Left ventricle myocardium inferior (tissue), 1 donor: ENCODE data around the gene SAYSD1. TPM values are rescaled to one million over a fixed set of nuclear protein-coding genes. Genes with fewer than 3 reads are reported as not detected.

Experiments
- DNase-seq: peaks from one replicate; pipeline ENCODE4 v3.0.0-alpha.2; 2020
- H3K27ac ChIP-seq: fragments of 200-600 bp; replicated peaks from 2 replicates; pipeline ENCODE4 v1.8.0; 2021
- H3K27me3 ChIP-seq: fragments of 200-600 bp; 2 replicates; pipeline ENCODE4 v1.8.0; 2021; ENCODE audit warnings: low read depth
- H3K36me3 ChIP-seq: fragments of 200-600 bp; 2 replicates; pipeline ENCODE4 v1.8.0; 2021
- H3K4me1 ChIP-seq: fragments of 200-600 bp; 2 replicates; pipeline ENCODE4 v1.8.0; 2021
- H3K4me3 ChIP-seq: fragments of 200-600 bp; 2 replicates; pipeline ENCODE4 v1.8.0; 2021; ENCODE audit warnings: mild to moderate bottlenecking, moderate library complexity
- H3K9me3 ChIP-seq: fragments of 200-600 bp; replicated peaks from 2 replicates; pipeline ENCODE4 v1.8.0; 2021
- intact Hi-C: fragments of 100-400 bp; cut with micrococcal nuclease; formaldehyde crosslinking; loops from one replicate; pipeline ENCODE4 v1.11.0; 2022
- long read RNA-seq: library from polyadenylated mRNA; unstranded; transcript quantifications from one replicate; pipeline ENCODE4 v2.0.0, GENCODE V29; 2021
- total RNA-seq: library from RNA; stranded (reverse); fragmentation: NEBNext Ultra II Directional; extraction: Animal tissue kit (Norgen Biotek cat#: 25700); gene quantifications from one replicate; pipeline ENCODE4 v1.2.1, GENCODE V29; 2021
- TF ChIP-seq, protein P1 (sequence below): fragments of 200-600 bp; IDR thresholded peaks from 2 replicates; pipeline ENCODE4 v1.8.0; 2021; ENCODE audit warnings: antibody characterized with exemption, mild to moderate bottlenecking, borderline replicate concordance
- donor health status: DM: no; HTN: yes; CAD: no; lungs with severe emphysema.

SAYSD1 gene, protein sequence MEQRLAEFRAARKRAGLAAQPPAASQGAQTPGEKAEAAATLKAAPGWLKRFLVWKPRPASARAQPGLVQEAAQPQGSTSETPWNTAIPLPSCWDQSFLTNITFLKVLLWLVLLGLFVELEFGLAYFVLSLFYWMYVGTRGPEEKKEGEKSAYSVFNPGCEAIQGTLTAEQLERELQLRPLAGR
- 10.0 TPM for total RNA-seq
- long read RNA-seq, transcript SAYSD1-201 (2 exons, 2,020 nt) = major isoform, 22 of 22 reads
- long read RNA-seq, partial matches to known transcripts = 0 of 22 reads
- long read RNA-seq, other reads (novel, unspliced or antisense) = 0 of 22 reads

DNA sequence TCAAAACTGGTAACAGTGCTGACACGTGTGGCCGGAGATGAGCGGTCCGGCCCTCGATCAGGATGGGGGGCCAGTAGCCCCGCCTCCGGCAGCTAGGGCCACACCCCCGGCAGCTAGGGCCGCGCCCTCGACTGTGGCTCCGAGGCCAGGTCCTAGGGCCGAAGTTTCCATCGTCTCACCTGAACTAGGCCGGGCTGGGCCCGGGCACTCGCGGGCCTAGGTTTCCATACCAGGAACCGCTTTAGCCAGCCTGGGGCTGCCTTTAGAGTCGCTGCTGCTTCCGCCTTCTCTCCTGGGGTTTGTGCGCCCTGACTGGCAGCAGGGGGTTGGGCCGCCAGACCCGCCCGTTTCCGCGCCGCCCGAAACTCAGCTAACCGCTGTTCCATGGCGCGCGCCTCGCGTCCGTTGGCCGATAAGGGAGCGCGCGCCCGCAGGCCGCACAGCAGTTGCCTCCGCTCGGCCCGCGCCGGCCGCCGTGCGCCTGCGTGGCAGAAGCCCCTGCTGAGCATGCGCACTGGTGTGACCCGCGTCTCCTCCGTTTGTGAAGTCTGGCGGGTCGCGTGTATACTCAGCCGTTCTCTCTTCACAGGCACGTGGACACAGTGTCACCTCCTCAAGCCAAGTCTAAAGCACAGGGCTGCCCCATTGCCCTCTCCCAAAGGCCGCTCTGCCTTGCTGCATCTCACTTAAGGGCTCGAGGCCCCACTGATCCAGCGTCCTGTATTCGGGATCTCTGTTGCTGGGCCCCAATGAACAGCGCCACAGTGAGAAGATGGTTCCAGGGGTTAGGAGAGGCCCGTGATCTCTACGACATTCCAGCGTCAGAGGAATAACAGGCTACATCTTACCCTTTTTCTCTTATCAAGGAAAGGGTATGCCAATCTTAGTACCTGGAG is at the start of gene SAYSD1:
TSS of gene SAYSD1 (minus strand) at position 483 of the 896 bp plus-strand sequence. CDS start at position 386, 97 bp downstream.
- H3K4me1 ChIP-seq = peaks cover 25% of the 10 kb centered on the region
- H3K4me3 ChIP-seq = peak within 1 kb of the TSS; percentile 88
- peaks cover 7% of the 10 kb centered on the region for H3K36me3 ChIP-seq
- no peaks in the 10 kb centered on the region for H3K9me3 ChIP-seq
- H3K27me3 ChIP-seq = no peaks in the 10 kb centered on the region
- TF ChIP-seq, protein P1, sequence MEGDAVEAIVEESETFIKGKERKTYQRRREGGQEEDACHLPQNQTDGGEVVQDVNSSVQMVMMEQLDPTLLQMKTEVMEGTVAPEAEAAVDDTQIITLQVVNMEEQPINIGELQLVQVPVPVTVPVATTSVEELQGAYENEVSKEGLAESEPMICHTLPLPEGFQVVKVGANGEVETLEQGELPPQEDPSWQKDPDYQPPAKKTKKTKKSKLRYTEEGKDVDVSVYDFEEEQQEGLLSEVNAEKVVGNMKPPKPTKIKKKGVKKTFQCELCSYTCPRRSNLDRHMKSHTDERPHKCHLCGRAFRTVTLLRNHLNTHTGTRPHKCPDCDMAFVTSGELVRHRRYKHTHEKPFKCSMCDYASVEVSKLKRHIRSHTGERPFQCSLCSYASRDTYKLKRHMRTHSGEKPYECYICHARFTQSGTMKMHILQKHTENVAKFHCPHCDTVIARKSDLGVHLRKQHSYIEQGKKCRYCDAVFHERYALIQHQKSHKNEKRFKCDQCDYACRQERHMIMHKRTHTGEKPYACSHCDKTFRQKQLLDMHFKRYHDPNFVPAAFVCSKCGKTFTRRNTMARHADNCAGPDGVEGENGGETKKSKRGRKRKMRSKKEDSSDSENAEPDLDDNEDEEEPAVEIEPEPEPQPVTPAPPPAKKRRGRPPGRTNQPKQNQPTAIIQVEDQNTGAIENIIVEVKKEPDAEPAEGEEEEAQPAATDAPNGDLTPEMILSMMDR = no peak
- peak; percentile 93 for DNase-seq
- peak within 1 kb of the TSS; percentile 99 for H3K27ac ChIP-seq
- intact Hi-C loops = no loop called here

GRCh38 chr6:39157511-39157910 is 42.5 kb upstream of the SAYSD1 start:
- Histone ChIP-seq H3K27ac (no peak overlapping the region), H3K4me3 (no peak overlapping the region), H3K27me3 (peaks cover 19% of the 10 kb centered on the region), H3K9me3 (peaks cover 6% of the 10 kb centered on the region), H3K4me1 (peaks cover 1% of the 10 kb centered on the region), H3K36me3 (no peaks in the 10 kb centered on the region)
- intact Hi-C loops = no loop called here
- TF ChIP-seq, protein P1 = no peak
- DNase-seq = no peak

DNA sequence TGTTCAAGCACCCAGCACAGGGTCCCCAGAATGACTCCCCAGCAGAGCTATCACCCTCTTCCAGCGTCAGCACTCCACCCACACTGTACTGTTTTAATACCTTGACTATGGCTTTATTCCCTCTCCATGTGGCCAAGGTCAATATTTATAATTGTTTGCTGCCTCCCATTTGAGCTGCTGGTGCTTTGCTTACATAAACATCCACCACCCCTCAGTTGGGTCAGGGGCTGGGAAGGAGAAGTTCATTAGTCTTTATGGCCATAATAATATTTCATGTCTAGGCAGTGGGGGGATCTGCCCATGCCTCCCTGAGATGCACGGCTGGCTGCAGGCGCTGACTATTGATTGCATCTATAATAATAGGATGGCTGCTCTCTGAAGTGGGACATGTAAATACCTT is 41.8 kb upstream of the SAYSD1 start:
- H3K4me1 ChIP-seq = peaks cover 5% of the 10 kb centered on the region

DNA sequence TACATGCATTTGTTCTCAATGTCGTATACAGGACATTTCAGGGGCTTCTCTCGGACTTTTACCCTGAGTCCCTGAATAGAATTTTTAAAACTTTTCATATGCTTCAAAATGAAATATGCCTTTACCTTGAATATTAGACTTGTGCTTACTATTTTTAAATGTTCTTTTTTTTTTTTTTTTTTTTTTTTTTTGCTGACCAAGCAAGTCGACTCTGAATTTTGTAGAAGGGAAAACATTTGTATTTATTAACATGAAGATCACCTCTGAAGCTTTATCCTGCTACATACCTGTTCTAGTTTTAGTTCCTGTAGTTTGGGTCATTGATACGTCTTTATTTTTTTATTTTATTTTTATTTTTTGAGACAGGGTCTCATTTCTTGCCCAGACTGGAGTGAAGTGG is 39.7 kb upstream of the SAYSD1 start:
- Histone ChIP-seq H3K27ac (no peak overlapping the region), H3K4me3 (no peak overlapping the region), H3K27me3 (peaks cover 41% of the 10 kb centered on the region), H3K36me3 (no peaks in the 10 kb centered on the region), H3K4me1 (peaks cover 5% of the 10 kb centered on the region), H3K9me3 (peaks cover 2% of the 10 kb centered on the region)
- DNase-seq = no peak
- intact Hi-C loops = no loop called here
- TF ChIP-seq, protein P1 = no peak

More for the DNA sequence above, 41.8 kb upstream of the SAYSD1 start:
- TF ChIP-seq, protein P1 = no peak
- Histone ChIP-seq H3K27me3 (peaks cover 24% of the 10 kb centered on the region), H3K36me3 (no peaks in the 10 kb centered on the region), H3K9me3 (peaks cover 6% of the 10 kb centered on the region), H3K4me3 (no peak overlapping the region), H3K27ac (no peak overlapping the region)
- no peak for DNase-seq
- intact Hi-C loops = no loop called here

- no peak overlapping the region for H3K4me3 ChIP-seq
Observed at GRCh38 chr6:39153766-39154397, 38.9 kb upstream of the SAYSD1 start.

More at GRCh38 chr6:39153766-39154397, 38.9 kb upstream of the SAYSD1 start:
- H3K36me3 ChIP-seq = no peaks in the 10 kb centered on the region
- no peak overlapping the region for H3K27ac ChIP-seq
- peaks cover 5% of the 10 kb centered on the region for H3K4me1 ChIP-seq
- no peak for DNase-seq
- H3K9me3 ChIP-seq = no peaks in the 10 kb centered on the region
- peaks cover 45% of the 10 kb centered on the region for H3K27me3 ChIP-seq
- TF ChIP-seq, protein P1 = no peak
- intact Hi-C loops = no loop called here
